IMR-90 (cell line): Measurements from ENCODE around the gene C2CD4B. TPM values are rescaled to one million over a fixed set of nuclear protein-coding genes. Genes with fewer than 3 reads are reported as not detected.

Experiments
- ATAC-seq: fragments of 200-7000 bp; cut with Tn5 transposase; 2 replicates; pipeline ENCODE4 v1.9.1; 2020; ENCODE audit warnings: low read depth, mild to moderate bottlenecking, moderate library complexity
- BruUV-seq: library from RNA; stranded (reverse); fragments of 400-500 nt; replicated peaks from 2 replicates; lab custom pipeline; 2021; lab: Mats Ljungman, UMichigan
- CTCF ChIA-PET: fragments of 300-600 bp; formaldehyde crosslinking; extraction: SDS; loops from one replicate; lab custom pipeline; 2021; ENCODE audit warnings: antibody characterized with exemption; lab: Yijun Ruan, JAX
- POLR2A ChIA-PET: fragments of 300-600 bp; sonication (Branson Sonifier 250); formaldehyde crosslinking; loops from one replicate; lab custom pipeline; 2022; ENCODE audit warnings: antibody characterized with exemption; ENCODE audit not compliant: unreplicated experiment; lab: Charles Lee
- DNase-seq: peaks from one replicate; pipeline ENCODE4 v3.0.0; 2013
- H2AFZ ChIP-seq: replicated peaks from 2 replicates; pipeline ENCODE3; 2013; ENCODE audit warnings: low read length, mild to moderate bottlenecking; ENCODE audit not compliant: poor library complexity
- H2AK5ac ChIP-seq: 2 replicates; pipeline ENCODE4 v1.6.1; 2013; ENCODE audit warnings: low read depth, low read length, inconsistent platforms
- H2AK9ac ChIP-seq: replicated peaks from 2 replicates; pipeline ENCODE3; 2013; ENCODE audit warnings: mild to moderate bottlenecking, low read depth, low read length, moderate library complexity; ENCODE audit not compliant: poor library complexity
- H2BK120ac ChIP-seq: 2 replicates; pipeline ENCODE4 v1.6.1; 2013; ENCODE audit warnings: low read depth, low read length, inconsistent platforms
- H2BK15ac ChIP-seq: 3 replicates; pipeline ENCODE4 v1.6.1; 2013; ENCODE audit warnings: low read depth, low read length, inconsistent platforms
- H2BK20ac ChIP-seq: 2 replicates; pipeline ENCODE4 v1.6.1; 2013; ENCODE audit warnings: low read depth, mild to moderate bottlenecking, inconsistent platforms, low read length, moderate library complexity
- H2BK5ac ChIP-seq: 2 replicates; pipeline ENCODE4 v1.6.1; 2013; ENCODE audit warnings: mild to moderate bottlenecking, low read depth, low read length, inconsistent platforms; ENCODE audit not compliant: poor library complexity, severe bottlenecking
- H3K14ac ChIP-seq: replicated peaks from 2 replicates; pipeline ENCODE4 v1.6.1; 2013; ENCODE audit warnings: low read depth, low read length, inconsistent platforms
- H3K18ac ChIP-seq: 2 replicates; pipeline ENCODE4 v1.6.1; 2013; ENCODE audit warnings: low read depth, low read length, control low read depth
- H3K23ac ChIP-seq: 2 replicates; pipeline ENCODE4 v1.6.1; 2013; ENCODE audit warnings: low read depth, low read length, inconsistent platforms
- H3K27ac ChIP-seq: 2 replicates; pipeline ENCODE4 v1.5.1; 2013; ENCODE audit warnings: mild to moderate bottlenecking, control low read depth, low read length; ENCODE audit not compliant: insufficient read depth
- H3K27me3 ChIP-seq: 2 replicates; pipeline ENCODE4 v1.6.1; 2013; ENCODE audit warnings: low read length; ENCODE audit not compliant: control insufficient read depth, insufficient read depth
- H3K36me3 ChIP-seq: 2 replicates; pipeline ENCODE4 v1.6.1; 2013; ENCODE audit warnings: low read length, mixed read lengths; ENCODE audit not compliant: control insufficient read depth, insufficient read depth
- H3K4ac ChIP-seq: 2 replicates; pipeline ENCODE4 v1.6.1; 2013; ENCODE audit warnings: low read depth, low read length, inconsistent platforms
- H3K4me1 ChIP-seq: 2 replicates; pipeline ENCODE4 v1.6.1; 2013; ENCODE audit warnings: low read length, mixed read lengths; ENCODE audit not compliant: control insufficient read depth, insufficient read depth
- H3K4me2 ChIP-seq: 2 replicates; pipeline ENCODE4 v1.6.1; 2013; ENCODE audit warnings: low read depth, mild to moderate bottlenecking, control low read depth, low read length, moderate library complexity
- H3K4me3 ChIP-seq: 2 replicates; pipeline ENCODE4 v1.5.1; 2013; ENCODE audit warnings: low read depth, mild to moderate bottlenecking, control low read depth, low read length, moderate library complexity; ENCODE audit not compliant: insufficient read depth
- H3K56ac ChIP-seq: 2 replicates; pipeline ENCODE4 v1.6.1; 2013; ENCODE audit warnings: low read length, inconsistent platforms; ENCODE audit not compliant: insufficient read depth; ENCODE audit errors: extremely low read depth
- H3K79me1 ChIP-seq, 2 experiments: 2 replicates each; pipeline ENCODE4 v1.6.1; 2013; ENCODE audit warnings: low read length in 2 of 2, inconsistent platforms in 1 of 2, low read depth in 1 of 2
- H3K9ac ChIP-seq: 2 replicates; pipeline ENCODE4 v1.6.1; 2013; ENCODE audit warnings: low read depth, low read length, control low read depth
- H3K9me1 ChIP-seq: 2 replicates; pipeline ENCODE4 v1.6.1; 2013; ENCODE audit warnings: low read length, inconsistent platforms; ENCODE audit not compliant: insufficient read depth
- H3K9me3 ChIP-seq: 2 replicates; pipeline ENCODE4 v1.6.1; 2013; ENCODE audit warnings: low read length; ENCODE audit not compliant: control insufficient read depth, insufficient read depth
- H4K20me1 ChIP-seq: 2 replicates; pipeline ENCODE4 v1.6.1; 2013; ENCODE audit warnings: low read length, inconsistent platforms; ENCODE audit not compliant: insufficient read depth
- H4K5ac ChIP-seq: 2 replicates; pipeline ENCODE4 v1.6.1; 2013; ENCODE audit warnings: mild to moderate bottlenecking, low read depth, low read length, control low read depth
- H4K8ac ChIP-seq, 2 experiments: 2 replicates each; pipeline ENCODE4 v1.6.1; 2013; ENCODE audit warnings: low read depth in 2 of 2, low read length in 2 of 2, control low read depth in 1 of 2, inconsistent platforms in 1 of 2
- H4K91ac ChIP-seq: 2 replicates; pipeline ENCODE4 v1.6.1; 2013; ENCODE audit warnings: low read depth, low read length, inconsistent platforms; ENCODE audit not compliant: insufficient read depth
- CHD1 ChIP-seq: IDR thresholded peaks from 2 replicates; pipeline ENCODE4 v1.6.1; 2012; ENCODE audit warnings: low read depth, low read length, improper control_type of control experiment
- RAD21 ChIP-seq: IDR thresholded peaks from 2 replicates; pipeline ENCODE4 v1.6.1; 2012; ENCODE audit warnings: low read length, improper control_type of control experiment
- WGBS, 2 experiments: methylation state at CpG; one replicate each; pipeline versions ENCODE4 v1.1.5 to v1.1.7; 2013; ENCODE audit warnings: missing lambda C conversion rate in 2 of 2; ENCODE audit not compliant: insufficient read length in 1 of 2; ENCODE audit errors: extremely low coverage in 2 of 2; 5-methylcytosine and 5-hydroxymethylcytosine counted together
- dilution Hi-C: fragments of 300-500 bp; cut with HindIII; formaldehyde crosslinking; loops from one replicate; pipeline ENCODE4 v1.14.3; 2018; ENCODE audit warnings: low sequenced_read_pairs; ENCODE audit not compliant: unreplicated experiment
- in situ Hi-C: fragments of 300-500 bp; cut with MboI; formaldehyde crosslinking; loops from 3 replicates; pipeline ENCODE4 v1.14.3; 2019; ENCODE audit warnings: low sequenced_read_pairs, inconsistent platforms, mixed read lengths
- intact Hi-C: fragments of 100-400 bp; cut with micrococcal nuclease; formaldehyde crosslinking; loops from 2 replicates; pipeline ENCODE4 v1.10.0; 2022
- polyA plus RNA-seq, 3 experiments: library from polyadenylated mRNA; depleted of rRNA; stranded (reverse); fragments of >200 nt; gene quantifications; 2 replicates each; pipeline ENCODE4 v1.2.3, GENCODE V29; 2012; ENCODE audit warnings: low replicate concordance in 1 of 3
- total RNA-seq: library from RNA; depleted of rRNA; stranded (reverse); fragments of >200 nt; gene quantifications from 2 replicates; pipeline ENCODE4 v1.2.3, GENCODE V29; 2012

Gene C2CD4B
- total and polyA plus RNA-seq, 2 of the 4 experiments (the other 2 are of a cell fraction): not detected

DNA sequence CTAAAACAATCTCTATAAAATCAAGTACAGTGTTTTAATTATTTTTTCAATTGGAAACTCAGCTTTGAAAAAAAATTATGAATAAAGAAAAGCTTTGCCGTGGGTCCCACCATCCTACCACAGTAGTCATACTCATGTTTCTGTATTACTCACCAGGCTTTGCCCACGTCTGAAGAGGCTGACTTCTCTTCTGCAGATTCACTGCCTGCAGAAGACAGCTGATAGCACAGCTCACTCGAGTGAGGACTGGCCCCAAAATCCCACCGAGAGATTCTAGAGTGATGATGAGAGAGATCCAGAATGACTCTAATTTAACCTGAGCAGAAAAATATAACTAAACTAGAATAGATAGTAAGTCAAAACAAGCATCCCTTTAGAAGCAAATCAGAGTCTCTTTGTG is 11.9 kb downstream of the C2CD4B start:
- TF ChIP-seq CHD1 (no peak), RAD21 (no peak)
- Histone ChIP-seq H3K23ac (no peak overlapping the region), H3K27me3 (peaks cover 19% of the 10 kb centered on the region), H3K18ac (no peak overlapping the region), H3K9me1 (no peaks in the 10 kb centered on the region), H3K4me1 (no peaks in the 10 kb centered on the region), H2AK9ac (no peak overlapping the region), H2BK120ac (no peak overlapping the region), H3K36me3 (no peaks in the 10 kb centered on the region), H4K5ac (no peak overlapping the region), H2BK5ac (no peak overlapping the region), H3K9ac (no peak overlapping the region), H3K79me1 (no peaks in the 10 kb centered on the region), H3K56ac (no peak overlapping the region), H4K8ac (no peak overlapping the region), H2AK5ac (no peak overlapping the region), H3K27ac (no peak overlapping the region), H3K14ac (no peak overlapping the region), H3K4me3 (no peak overlapping the region), H2BK15ac (no peak overlapping the region), H2AFZ (no peak overlapping the region), H4K91ac (no peak overlapping the region), H3K4ac (no peak overlapping the region), H2BK20ac (no peak overlapping the region), H3K9me3 (no peaks in the 10 kb centered on the region), H3K4me2 (no peak overlapping the region), H4K20me1 (no peaks in the 10 kb centered on the region)
- no peak for DNase-seq
- POLR2A ChIA-PET: no interaction called here
- ATAC-seq: no peak
- no TSS peak for BruUV-seq
- dilution Hi-C loops: no loop called here
- intact Hi-C loops: no loop called here
- in situ Hi-C loops: no loop called here
- CTCF ChIA-PET: no interaction called here
- WGBS, 2 experiments: no CpG with 5 or more reads among the region's 4 CpGs
